GM23248 (cell line): Measurements from ENCODE around the gene TIMP3.

Experiments used
- EZH2 ChIP-seq: fragments of 200-600 bp; sonication (generic); IDR thresholded peaks from 2 replicates; pipeline ENCODE4 v1.6.1; 2018; ENCODE audit warnings: antibody characterized with exemption, mild to moderate bottlenecking; ENCODE audit not compliant: insufficient read depth, poor library complexity, severe bottlenecking
- EZH2phosphoT487 ChIP-seq: fragments of 200-600 bp; sonication (generic); IDR thresholded peaks from 2 replicates; pipeline ENCODE4 v1.6.1; 2018; ENCODE audit warnings: antibody characterized with exemption, moderate library complexity, mild to moderate bottlenecking, low read depth; ENCODE audit not compliant: insufficient read depth

GRCh38 chr22:32828150-32828549, 26.6 kb downstream of the TIMP3 start:
- TF ChIP-seq EZH2phosphoT487, result no peak
- TF ChIP-seq EZH2, result no peak
